GM19395 (cell line): ENCODE measurements around the gene FLII.
A peak's percentile ranks its signal among the peaks of the same experiment; 100 is the strongest.

ENCODE experiments used
- ATAC-seq: cut with Tn5 transposase; IDR thresholded peaks from one replicate; pipeline ENCODE4 v1.9.1; 2021; ENCODE audit warnings: mild to moderate bottlenecking, moderate library complexity; ENCODE audit not compliant: unreplicated experiment

Gene FLII

DNA sequence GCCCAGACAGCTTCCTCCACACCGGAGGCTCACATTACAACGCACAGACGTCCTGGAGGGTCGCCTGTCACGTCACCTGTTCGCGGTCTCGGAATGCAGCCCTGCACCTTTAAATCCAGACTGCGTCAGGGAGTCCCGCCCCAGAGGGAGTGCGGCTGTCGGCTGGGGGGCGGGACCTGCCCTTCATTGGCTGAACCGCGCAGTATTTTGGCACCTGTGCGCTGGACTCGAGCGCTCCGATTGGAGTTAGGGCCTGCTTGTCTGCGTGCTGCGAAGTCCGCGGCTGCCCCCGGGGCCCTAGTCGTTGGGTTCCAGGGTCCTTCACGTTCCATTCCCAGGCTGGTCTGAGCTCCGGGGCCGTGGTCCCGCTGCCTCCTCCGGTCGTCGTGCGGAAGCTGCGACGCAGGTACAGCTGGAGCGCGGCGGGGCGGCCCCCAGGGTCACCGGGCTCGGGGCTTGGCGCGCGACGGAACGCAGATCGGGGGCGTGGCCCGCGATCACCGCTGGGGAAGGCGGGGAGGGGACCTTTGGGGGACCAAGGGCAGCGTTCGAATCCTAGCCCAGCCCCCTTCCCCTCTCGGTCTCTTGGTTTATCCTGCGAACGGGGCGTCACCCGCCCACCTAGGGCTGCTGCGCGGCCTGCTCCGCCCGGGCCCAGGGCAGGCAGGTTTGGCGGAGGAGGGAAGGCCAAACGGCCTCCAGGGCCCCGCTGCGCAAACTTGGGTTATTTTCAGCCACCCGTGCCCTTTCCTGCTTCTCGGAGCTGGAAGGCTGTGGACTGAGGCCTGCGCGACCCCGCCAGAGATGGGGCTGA, 2.0 kb upstream of the FLII start, which contains the start of gene MIEF2:
MIEF2 (plus strand) TSS at position 331 of the 814 bp plus-strand sequence. CDS start 2,059 bp downstream, outside the sequence.
- ATAC-seq = peak; percentile 83

- no peak for ATAC-seq
Observed at GRCh38 chr17:18259621-18260331, 1.2 kb upstream of the FLII start.

- peak; percentile 36 for ATAC-seq
Observed at GRCh38 chr17:18257982-18258355, 569 bp downstream of the FLII start.

- ATAC-seq = no peak
Observed at GRCh38 chr17:18257268-18257981, 1.1 kb downstream of the FLII start.

- ATAC-seq = no peak
Observed at GRCh38 chr17:18256776-18257175, 1.8 kb downstream of the FLII start.

DNA sequence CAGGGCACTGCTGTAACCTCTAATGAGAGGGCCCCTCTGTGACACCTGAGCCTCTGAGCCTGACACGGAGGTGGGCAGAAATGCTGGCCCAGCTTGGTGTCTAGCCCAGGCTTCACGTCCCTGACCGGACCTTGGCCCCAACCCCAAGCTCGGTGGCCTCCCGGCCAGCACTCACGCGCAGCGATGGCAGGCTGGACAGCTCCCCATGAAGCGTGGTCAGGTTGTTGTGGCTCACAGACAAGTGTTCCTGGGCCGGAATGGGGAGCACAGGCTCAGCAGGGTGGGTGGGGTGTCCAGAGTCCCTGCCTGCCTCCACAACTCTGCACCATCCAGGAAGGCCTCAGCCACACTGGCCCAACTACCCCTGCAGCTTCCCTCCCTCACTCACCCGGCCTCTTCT, 2.2 kb downstream of the FLII start:
- ATAC-seq = no peak

DNA sequence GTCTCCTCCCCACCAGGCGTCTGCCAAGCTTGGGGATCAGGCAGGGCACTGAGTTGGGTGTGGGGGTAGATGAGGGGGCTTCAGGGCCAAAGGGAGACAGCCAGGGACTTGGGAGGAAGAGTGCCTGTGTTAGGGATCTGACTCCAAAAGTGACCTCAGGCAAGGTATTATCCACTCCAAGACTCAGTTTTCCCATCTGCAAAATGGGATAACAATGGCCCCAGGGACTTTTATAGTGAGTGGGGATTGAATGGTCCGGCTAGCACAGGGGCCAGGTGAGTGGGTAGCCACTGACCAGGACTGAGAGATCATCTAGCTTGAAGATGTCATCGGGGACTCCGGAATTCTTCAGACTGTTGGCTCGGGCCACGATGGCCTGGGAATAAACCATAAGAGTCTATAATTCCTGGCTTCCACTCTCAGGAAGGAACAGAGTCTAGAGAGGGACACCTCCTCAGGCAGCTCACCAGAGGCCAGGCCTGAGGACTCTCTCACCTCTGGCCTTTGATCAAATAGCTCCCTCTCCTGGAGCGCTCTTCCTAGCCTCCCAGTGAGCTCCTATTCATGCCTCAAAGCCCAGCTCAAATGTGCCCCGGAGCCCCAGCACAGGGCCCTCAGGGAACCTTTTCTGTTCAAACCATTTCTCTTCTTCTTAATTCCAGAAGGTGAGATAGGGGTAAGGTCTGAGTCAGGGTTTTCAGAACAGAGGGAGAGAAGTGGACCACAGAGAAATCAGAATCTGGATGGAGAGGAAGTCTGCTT, 3.5 kb downstream of the FLII start:
- no peak for ATAC-seq

DNA sequence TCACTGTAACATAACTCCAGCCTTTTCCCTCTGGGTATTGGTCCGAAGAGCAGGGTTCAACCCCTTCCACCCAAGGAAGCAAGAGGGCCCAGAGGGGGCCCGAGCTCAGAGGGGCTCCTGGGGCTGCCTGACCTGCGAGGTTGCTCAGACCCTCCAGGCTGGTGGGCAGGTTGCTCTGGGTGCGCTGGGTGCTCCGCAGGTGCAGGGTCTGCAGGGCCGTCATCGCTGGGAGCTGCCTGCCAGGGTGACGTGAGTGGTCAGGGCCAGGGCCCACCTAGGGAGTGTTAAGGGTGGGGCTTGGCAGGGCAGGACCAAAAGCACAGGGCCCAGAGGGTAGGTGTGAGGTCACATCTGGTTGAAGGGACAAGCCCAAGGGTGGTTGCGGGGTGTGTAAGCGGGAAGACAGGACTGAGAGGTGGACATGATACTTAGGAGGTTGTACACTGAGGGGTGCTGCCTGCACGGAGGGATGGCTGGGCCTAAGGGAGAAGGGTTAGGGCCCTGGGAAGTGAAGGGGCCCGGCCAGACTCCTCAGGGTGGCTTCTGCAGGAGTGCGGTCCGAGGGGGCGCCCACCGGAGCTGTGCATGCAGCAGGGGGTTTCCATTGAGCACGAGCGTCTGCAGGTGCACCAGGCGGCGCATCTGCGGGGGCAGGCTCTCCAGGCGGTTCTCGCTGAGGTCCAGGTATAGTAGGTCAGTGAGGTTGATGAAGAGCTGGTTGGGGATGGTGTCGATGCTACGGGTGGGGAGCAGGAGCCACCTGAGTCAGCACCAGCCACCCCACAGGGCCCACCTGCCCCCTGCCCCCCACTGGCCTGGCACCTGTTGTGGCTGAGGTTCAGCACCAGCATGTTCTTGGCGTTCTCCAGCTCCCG, 4.4 kb downstream of the FLII start:
- ATAC-seq = no peak

- no peak for ATAC-seq
Observed at GRCh38 chr17:18253187-18253884, 5.2 kb downstream of the FLII start.

DNA sequence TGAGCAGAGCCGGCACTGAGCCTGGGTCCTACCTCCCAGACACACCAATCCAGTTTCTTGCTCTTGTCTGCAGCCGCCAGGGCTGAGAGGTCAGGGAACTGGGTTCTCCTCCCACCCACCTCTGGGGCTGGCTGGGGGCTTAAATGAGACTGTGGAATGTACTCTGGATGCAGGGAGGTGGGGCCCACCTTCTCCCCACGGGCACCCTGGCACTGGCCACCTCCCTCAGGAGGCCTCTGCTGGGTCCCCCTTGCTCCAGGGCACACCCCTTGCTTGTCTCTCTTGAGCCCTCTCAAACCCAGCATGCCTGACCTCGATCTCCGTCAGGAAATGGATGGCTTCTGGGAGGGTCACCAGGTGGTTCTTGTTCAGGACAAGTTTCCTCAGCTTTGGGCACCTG, 6.4 kb downstream of the FLII start:
- ATAC-seq = no peak

DNA sequence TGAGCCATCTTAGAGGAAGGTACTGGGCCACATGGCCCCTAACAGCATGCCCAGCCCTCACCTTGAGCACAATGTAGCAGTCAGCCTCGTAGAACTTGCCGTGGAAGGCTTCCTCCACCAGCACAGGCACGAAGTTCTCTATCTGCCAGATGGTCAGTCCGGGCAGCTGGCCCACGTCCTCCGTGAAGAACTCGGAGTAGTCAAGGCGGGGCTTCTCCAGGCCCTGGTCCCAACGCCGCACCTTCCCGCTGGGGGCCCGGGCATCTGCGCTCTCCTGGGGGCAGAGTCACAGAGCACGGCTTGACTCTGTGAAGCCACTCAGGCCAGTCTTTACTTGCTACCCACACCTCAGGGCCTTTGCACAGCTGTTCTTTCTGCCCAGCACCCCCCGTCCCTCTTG, 7.3 kb downstream of the FLII start:
- ATAC-seq = no peak

DNA sequence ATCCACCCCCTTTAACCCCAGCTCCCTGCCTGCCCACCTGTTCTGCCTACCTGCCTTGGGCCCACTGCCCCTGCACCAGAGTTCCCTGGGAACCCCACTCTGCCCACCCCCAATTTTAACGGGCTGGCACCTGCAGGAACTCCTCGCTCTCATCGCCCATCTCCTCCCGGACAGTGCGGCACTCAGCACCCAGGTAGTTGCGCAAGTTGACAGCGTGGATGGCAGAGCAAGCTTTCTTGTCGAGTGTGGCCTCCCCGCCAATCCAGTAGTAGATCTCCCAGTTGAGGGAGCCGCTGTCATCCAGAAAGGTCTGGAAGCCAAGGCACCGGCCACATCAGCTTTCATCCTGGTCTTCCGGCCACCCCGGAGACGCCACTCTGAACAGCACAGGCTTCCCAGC, 7.8 kb downstream of the FLII start:
- ATAC-seq = no peak

GRCh38 chr17:18250259-18250658, 8.3 kb downstream of the FLII start:
- no peak for ATAC-seq

- ATAC-seq = no peak
Observed at GRCh38 chr17:18248811-18249210, 9.7 kb downstream of the FLII start.

- ATAC-seq = no peak
Observed at GRCh38 chr17:18248300-18248731, 10.2 kb downstream of the FLII start.

- no peak for ATAC-seq
Observed at GRCh38 chr17:18247613-18248001, 10.9 kb downstream of the FLII start.

DNA sequence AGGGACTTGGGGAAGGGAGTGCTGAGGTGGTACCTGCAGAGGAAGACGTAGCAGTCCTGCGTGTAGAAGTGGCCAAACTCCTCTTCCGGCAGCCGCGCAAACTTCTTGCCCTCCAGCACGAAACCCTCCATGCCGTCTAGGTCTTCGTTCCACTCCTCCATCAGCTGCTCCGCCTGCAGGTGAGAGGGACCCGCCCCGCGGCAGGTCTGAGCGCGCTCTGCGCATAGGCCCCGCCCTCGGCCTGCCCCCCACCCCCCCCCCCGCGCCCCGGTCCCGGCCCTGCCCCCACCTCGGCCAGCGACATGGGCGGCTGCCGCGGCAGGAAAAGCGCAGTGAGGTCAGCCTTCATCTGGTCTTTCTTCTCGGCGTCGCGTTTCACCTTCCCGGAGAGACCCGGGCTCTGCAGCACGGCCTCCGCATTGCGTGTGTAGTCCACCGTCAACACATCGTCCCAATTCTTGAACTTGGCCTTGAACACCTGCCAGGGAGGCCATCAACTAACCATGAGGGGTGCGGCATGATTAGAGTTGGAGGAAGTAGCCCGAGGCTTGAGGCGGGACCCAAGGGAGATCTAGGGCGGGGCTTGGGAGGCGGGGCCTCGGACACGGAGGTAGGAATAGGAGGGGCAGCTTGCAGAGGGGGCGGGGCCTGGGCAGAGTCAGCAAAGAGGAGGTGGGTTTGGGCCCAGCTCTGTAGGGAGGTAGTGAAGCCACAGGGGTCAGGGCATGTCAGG, 11.5 kb downstream of the FLII start:
- no peak for ATAC-seq

DNA sequence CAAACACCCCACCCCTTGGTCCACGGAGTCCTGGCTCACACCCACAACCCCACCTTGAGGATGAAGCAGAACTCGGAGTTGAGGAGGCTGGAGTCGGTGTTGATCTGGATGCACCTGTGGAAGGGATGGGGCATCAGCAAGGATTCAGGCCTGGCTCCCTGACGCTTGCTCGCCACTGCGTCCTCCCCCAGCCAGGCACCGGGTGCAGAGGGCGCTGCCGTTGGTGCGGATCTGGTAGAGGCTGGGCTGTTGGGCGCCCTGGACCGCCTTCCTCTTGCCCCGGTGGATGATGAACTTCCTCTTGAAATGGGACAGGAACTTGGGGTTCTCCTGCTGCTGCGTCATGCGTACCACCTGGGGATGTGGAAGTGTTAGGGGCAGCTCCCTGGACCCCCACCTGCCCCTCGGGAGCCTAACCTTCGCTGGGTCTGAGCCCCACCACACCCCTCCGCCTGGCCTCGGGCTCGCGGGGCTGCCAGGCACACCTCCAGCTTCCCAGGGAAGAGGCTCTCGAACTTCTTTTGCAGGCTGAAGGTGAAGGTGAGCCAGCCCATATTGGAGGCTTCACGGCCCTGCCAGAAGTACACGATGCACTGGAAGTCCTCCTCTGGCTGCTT, 12.3 kb downstream of the FLII start:
- no peak for ATAC-seq
